ENCODE measurements around the gene RAX2. TPM values are rescaled to one million over a fixed set of nuclear protein-coding genes. Genes with fewer than 3 reads are reported as not detected.
A peak's percentile ranks its signal among the peaks of the same experiment; 100 is the strongest.

RAX2 gene
- total RNA-seq, 2 donors from 2014 or later: 0.21 TPM; not detected in 1

DNA sequence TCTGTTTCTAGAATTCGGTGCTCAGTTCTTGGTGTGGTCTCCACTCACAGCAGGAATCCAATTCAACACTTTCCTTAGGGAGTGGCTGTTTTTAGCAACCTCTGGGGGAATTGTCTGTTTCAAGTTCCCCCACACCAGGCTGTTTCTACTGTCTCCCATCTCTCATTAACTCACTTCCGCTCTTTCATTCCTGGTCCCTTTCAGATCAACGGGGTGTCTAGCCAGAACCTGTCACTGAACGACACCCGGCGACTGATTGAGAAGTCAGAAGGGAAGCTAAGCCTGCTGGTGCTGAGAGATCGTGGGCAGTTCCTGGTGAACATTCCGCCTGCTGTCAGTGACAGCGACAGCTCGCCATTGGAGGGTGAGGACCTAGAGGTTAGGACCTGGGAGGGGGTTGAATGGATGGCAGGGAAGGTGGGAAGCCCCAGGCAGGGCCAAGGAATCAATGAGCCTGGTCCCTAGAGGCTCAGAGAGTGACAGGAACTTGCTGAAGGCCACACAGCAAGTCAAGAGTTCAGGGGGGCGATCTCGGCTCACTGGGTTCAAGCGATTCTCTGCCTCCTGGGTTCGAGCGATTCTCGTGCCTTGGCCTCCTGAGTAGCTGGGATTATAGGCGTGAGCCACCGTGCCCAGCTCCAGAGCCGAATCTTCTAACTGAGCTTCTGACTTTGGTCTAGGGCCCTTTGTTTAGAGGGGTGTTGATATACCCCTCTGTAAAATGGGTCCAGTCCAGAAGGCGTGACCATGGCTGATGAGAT, 38.3 kb downstream of the RAX2 start:
- Mint-ChIP-seq H3K9me3 (no peaks in the 10 kb centered on the region), H3K27ac (no peak overlapping the region), H3K4me1 (ENCODE audit: low read depth in 2 of 2) (peaks cover 5 to 6% of the 10 kb centered on the region in 2 donors), H3K36me3 (no peaks in the 10 kb centered on the region), H3K4me3 (no peak overlapping the region), H3K27me3 (no peaks in the 10 kb centered on the region)
- no peak for DNase-seq (ENCODE audit: low spot score)
- no peak for ATAC-seq

GRCh38 chr19:3732108-3732507, 39.9 kb downstream of the RAX2 start:
- no peak overlapping the region for H3K4me3 Mint-ChIP-seq
- H3K36me3 Mint-ChIP-seq: no peaks in the 10 kb centered on the region
- peaks cover 5 to 6% of the 10 kb centered on the region in 2 donors for H3K4me1 Mint-ChIP-seq (ENCODE audit: low read depth in 2 of 2)
- no peak for DNase-seq (ENCODE audit: low spot score)
- H3K27ac Mint-ChIP-seq: no peak overlapping the region
- no peaks in the 10 kb centered on the region for H3K27me3 Mint-ChIP-seq
- H3K9me3 Mint-ChIP-seq: no peaks in the 10 kb centered on the region
- ATAC-seq: no peak

- no peaks in the 10 kb centered on the region for H3K36me3 Mint-ChIP-seq
- H3K27ac Mint-ChIP-seq: no peak overlapping the region
- H3K9me3 Mint-ChIP-seq: no peaks in the 10 kb centered on the region
- no peak for ATAC-seq
- peak; percentile 50 for DNase-seq (ENCODE audit: low spot score)
- no peak overlapping the region for H3K4me3 Mint-ChIP-seq
- H3K4me1 Mint-ChIP-seq (ENCODE audit: low read depth in 2 of 2): peaks cover 5 to 6% of the 10 kb centered on the region in 2 donors
- H3K27me3 Mint-ChIP-seq: no peaks in the 10 kb centered on the region
These were observed 41.5 kb downstream of the RAX2 start for GRCh38 chr19:3730457-3730958.

GRCh38 chr19:3725640-3726310, 46.3 kb downstream of the RAX2 start:
- no peaks in the 10 kb centered on the region for H3K36me3 Mint-ChIP-seq
- H3K9me3 Mint-ChIP-seq: no peaks in the 10 kb centered on the region
- no peak overlapping the region for H3K27ac Mint-ChIP-seq
- ATAC-seq (no peak), DNase-seq (ENCODE audit: low spot score) (peak; percentile 51)
- H3K4me1 Mint-ChIP-seq (ENCODE audit: low read depth in 2 of 2): peaks cover 5 to 6% of the 10 kb centered on the region in 2 donors
- H3K27me3 Mint-ChIP-seq: no peaks in the 10 kb centered on the region
- no peak overlapping the region for H3K4me3 Mint-ChIP-seq

DNA sequence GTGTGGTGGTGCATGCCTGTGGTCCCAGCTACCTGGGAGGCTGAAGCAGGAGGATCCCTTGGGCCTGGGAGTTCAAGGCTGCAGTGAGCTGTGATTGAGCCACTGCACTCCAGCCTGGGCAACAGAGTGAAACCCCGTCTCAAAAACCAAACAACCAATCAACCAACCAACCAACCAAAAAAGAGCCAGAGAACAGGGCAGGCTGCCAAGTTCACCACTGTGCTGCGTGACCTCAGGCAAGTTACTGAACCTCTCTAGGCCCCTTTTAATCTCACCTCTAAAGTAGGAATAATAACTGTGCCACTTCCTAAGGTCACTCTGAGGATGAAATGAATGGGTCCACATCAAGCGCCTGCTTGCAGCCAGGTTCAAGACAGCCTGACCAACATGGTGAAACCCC, 46.9 kb downstream of the RAX2 start:
- H3K36me3 Mint-ChIP-seq: no peaks in the 10 kb centered on the region
- H3K9me3 Mint-ChIP-seq: no peaks in the 10 kb centered on the region
- peak; percentile 35 for DNase-seq (ENCODE audit: low spot score)
- no peaks in the 10 kb centered on the region for H3K27me3 Mint-ChIP-seq
- H3K4me3 Mint-ChIP-seq: no peak overlapping the region
- H3K27ac Mint-ChIP-seq: no peak overlapping the region
- ATAC-seq: no peak
- H3K4me1 Mint-ChIP-seq (ENCODE audit: low read depth in 2 of 2): peaks cover 5% of the 10 kb centered on the region in 2 donors

DNA sequence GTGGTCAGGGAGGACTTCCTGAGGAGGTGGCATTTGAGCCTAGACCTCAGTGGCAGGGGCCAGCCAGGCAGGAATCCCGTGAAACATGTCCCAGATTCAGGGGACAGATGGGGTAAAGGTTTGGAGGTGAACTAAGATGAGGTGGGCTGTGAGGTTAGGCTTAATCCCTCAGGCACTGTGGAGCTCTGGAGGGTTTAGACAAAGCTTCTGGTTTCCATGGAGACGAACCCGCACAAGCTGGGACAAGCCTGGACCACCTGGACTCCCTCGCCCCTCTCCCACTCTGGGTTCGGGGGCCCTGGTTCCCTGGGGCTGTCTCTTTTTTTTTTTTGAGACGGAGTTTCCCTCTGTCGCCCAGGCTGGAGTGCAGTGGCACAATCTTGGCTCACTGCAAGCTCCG, 48.1 kb downstream of the RAX2 start:
- H3K36me3 Mint-ChIP-seq: no peaks in the 10 kb centered on the region
- ATAC-seq (no peak), DNase-seq (ENCODE audit: low spot score) (peak; percentile 39)
- no peak overlapping the region for H3K4me3 Mint-ChIP-seq
- no peak overlapping the region for H3K27ac Mint-ChIP-seq
- H3K27me3 Mint-ChIP-seq: no peaks in the 10 kb centered on the region
- H3K4me1 Mint-ChIP-seq (ENCODE audit: low read depth in 2 of 2): peaks cover under 1 to 6% of the 10 kb centered on the region in 2 donors
- no peaks in the 10 kb centered on the region for H3K9me3 Mint-ChIP-seq

DNA sequence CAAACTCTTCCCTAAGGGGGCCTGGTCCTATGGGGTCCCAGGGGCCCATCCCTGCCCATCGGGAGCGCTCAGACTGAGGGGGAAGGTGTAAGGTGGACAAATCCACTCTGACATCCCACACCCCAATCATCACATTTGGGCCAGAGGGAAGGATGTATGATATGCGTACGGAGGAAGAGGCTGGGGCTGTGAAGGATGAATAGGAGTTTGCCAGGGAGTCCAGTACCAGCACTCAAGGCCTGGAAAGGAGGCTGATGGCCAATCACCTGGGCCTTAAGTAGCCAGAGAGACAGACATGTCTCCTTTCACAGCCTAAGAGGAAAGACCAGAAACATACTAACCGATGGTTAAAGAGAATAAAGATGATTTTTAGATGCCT, 48.9 kb downstream of the RAX2 start:
- H3K4me1 Mint-ChIP-seq (ENCODE audit: low read depth in 2 of 2): peaks cover 0 to 6% of the 10 kb centered on the region in 2 donors
- DNase-seq (ENCODE audit: low spot score) (no peak), ATAC-seq (no peak)
- H3K4me3 Mint-ChIP-seq: no peak overlapping the region
- no peaks in the 10 kb centered on the region for H3K36me3 Mint-ChIP-seq
- no peaks in the 10 kb centered on the region for H3K9me3 Mint-ChIP-seq
- no peak overlapping the region for H3K27ac Mint-ChIP-seq
- H3K27me3 Mint-ChIP-seq: no peaks in the 10 kb centered on the region

- Mint-ChIP-seq H3K36me3 (no peaks in the 10 kb centered on the region), H3K9me3 (no peaks in the 10 kb centered on the region), H3K4me3 (peak overlapping the region; percentile 34), H3K4me1 (ENCODE audit: low read depth in 2 of 2) (peaks cover 0 to 6% of the 10 kb centered on the region in 2 donors), H3K27ac (no peak overlapping the region), H3K27me3 (no peaks in the 10 kb centered on the region)
- no peak for ATAC-seq
- peak; percentile 49 for DNase-seq (ENCODE audit: low spot score)
These were observed 49.5 kb downstream of the RAX2 start for GRCh38 chr19:3722443-3723109.

- H3K36me3 Mint-ChIP-seq: no peaks in the 10 kb centered on the region
- H3K4me3 Mint-ChIP-seq: peak overlapping the region; percentile 34
- no peak overlapping the region for H3K27ac Mint-ChIP-seq
- H3K9me3 Mint-ChIP-seq: no peaks in the 10 kb centered on the region
- peaks cover 0 to 6% of the 10 kb centered on the region in 2 donors for H3K4me1 Mint-ChIP-seq (ENCODE audit: low read depth in 2 of 2)
- DNase-seq (ENCODE audit: low spot score): peak; percentile 34
- no peak for ATAC-seq
- no peaks in the 10 kb centered on the region for H3K27me3 Mint-ChIP-seq
These were observed 50.1 kb downstream of the RAX2 start for GRCh38 chr19:3721887-3722442.

DNA sequence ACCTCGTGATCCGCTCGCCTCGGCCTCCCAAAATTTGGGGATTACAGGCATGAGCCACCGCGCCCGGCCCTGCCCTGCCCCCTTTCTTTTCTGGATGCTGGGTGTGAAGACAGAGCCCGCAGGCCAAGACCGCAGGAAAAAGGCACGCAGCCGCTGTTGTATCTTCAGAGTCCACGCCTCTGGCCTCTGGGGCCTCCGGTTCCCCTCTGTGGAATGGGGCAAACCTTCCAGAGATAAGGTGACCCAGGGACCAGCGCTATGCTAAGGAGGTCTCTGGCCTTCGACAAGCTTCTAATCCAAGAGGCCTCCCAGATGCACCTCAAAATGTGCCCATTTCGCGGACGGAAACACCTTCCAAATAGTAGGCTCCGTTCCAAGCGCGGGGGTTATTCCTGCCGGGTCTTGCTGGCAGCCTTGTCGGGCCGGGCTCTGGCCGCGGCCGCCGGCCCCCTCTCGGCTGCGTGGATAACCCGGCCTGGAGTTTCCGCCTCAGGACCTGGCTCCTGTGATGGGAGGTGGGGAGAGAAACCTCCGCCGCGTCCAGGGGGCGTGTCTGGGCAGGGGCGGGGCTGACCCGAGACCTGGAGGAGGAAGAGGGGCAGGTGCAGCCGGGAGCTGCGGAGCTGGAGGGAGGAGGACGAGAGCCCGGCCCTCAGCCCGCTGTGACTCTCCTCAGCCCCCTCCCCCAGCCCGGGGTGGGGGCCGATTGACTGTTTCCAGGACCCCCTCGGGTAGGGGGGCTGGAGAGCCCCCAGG, 50.7 kb downstream of the RAX2 start:
- DNase-seq (ENCODE audit: low spot score) (peak; percentile 90), ATAC-seq (peak; percentile 86 to 94)
- Mint-ChIP-seq H3K9me3 (no peaks in the 10 kb centered on the region), H3K27me3 (no peaks in the 10 kb centered on the region), H3K27ac (no peak overlapping the region), H3K4me1 (ENCODE audit: low read depth in 2 of 2) (peaks cover 0 to 6% of the 10 kb centered on the region in 2 donors), H3K36me3 (no peaks in the 10 kb centered on the region), H3K4me3 (peak overlapping the region; percentile 47)

- H3K9me3 Mint-ChIP-seq: no peaks in the 10 kb centered on the region
- no peaks in the 10 kb centered on the region for H3K36me3 Mint-ChIP-seq
- DNase-seq (ENCODE audit: low spot score): peak; percentile 18
- no peak for ATAC-seq
- H3K27ac Mint-ChIP-seq: no peak overlapping the region
- H3K27me3 Mint-ChIP-seq: no peaks in the 10 kb centered on the region
- H3K4me3 Mint-ChIP-seq: peak overlapping the region; percentile 47
- H3K4me1 Mint-ChIP-seq (ENCODE audit: low read depth in 2 of 2): peaks cover 0 to 6% of the 10 kb centered on the region in 2 donors
These were observed 51.6 kb downstream of the RAX2 start for GRCh38 chr19:3720349-3720917.

GRCh38 chr19:3719868-3720267, 52.2 kb downstream of the RAX2 start:
- Mint-ChIP-seq H3K4me1 (ENCODE audit: low read depth in 2 of 2) (peaks cover 0 to 6% of the 10 kb centered on the region in 2 donors), H3K9me3 (no peaks in the 10 kb centered on the region), H3K27ac (no peak overlapping the region), H3K36me3 (no peaks in the 10 kb centered on the region), H3K27me3 (no peaks in the 10 kb centered on the region), H3K4me3 (no peak overlapping the region)
- ATAC-seq: no peak
- no peak for DNase-seq (ENCODE audit: low spot score)
